Adrenal gland (tissue), 12 donors: ENCODE measurements around the gene GGN. TPM values are rescaled to one million over a fixed set of nuclear protein-coding genes. Genes with fewer than 3 reads are reported as not detected.

ENCODE experiments used
- DNase-seq, 7 donors: peaks; one replicate each; pipeline ENCODE4 v3.0.0-alpha.2; 2019 to 2020
- H3K27ac ChIP-seq, 5 donors: fragments of 200-600 bp; sonication (generic) in 4 of 5; 1 replicate in 3 of 5; 2 replicates in 2 of 5; pipeline versions ENCODE4 v1.5.1 to v1.8.0; 2016 to 2020; ENCODE audit warnings: mild to moderate bottlenecking in 1 of 5
- H3K27me3 ChIP-seq: fragments of 200-600 bp; 2 replicates; pipeline ENCODE4 v1.8.0; 2021
- H3K36me3 ChIP-seq, 2 donors: fragments of 200-600 bp; replicated peaks in 1 of 2; 1 replicate in 1 of 2; 2 replicates in 1 of 2; pipeline versions ENCODE4 v1.5.1 to v1.8.0; 2018 to 2022
- H3K4me1 ChIP-seq, 2 donors: fragments of 200-600 bp; replicated peaks in 1 of 2; 1 replicate in 1 of 2; 2 replicates in 1 of 2; pipeline versions ENCODE4 v1.5.1 to v1.8.0; 2018 to 2021
- H3K4me3 ChIP-seq, 4 donors: fragments of 200-600 bp; sonication (generic) in 3 of 4; one replicate each; pipeline ENCODE4 v1.5.1; 2016 to 2018
- H3K9me3 ChIP-seq, 3 donors: fragments of 200-600 bp; sonication (generic) in 1 of 3; replicated peaks in 1 of 3; 1 replicate in 2 of 3; 2 replicates in 1 of 3; pipeline versions ENCODE4 v1.5.1 to v1.8.0; 2016 to 2021
- CTCF ChIP-seq, 6 experiments: fragments of 450-650 bp in 4 of 6; fragments of 200-600 bp in 2 of 6; sonication (generic) in 1 of 6; IDR thresholded peaks; 1 replicate in 5 of 6; 2 replicates in 1 of 6; pipeline versions ENCODE4 v1.5.1 to v1.8.0; 2016 to 2021; ENCODE audit warnings: antibody characterized with exemption in 6 of 6, mild to moderate bottlenecking in 2 of 6, moderate library complexity in 1 of 6
- POLR2A ChIP-seq, 2 donors: fragments of 450-650 bp; IDR thresholded peaks; one replicate each; pipeline ENCODE4 v1.6.1; 2017; ENCODE audit warnings: antibody characterized with exemption in 2 of 2, mild to moderate bottlenecking in 2 of 2, moderate library complexity in 1 of 2
- WGBS, 4 donors: extraction: QIAGEN DNeasy Blood & Tissue Kit in 2 of 4; methylation state at CpG; one replicate each; pipeline versions ENCODE4 v1.1.5 to v1.1.7; 2013 to 2017; 5-methylcytosine and 5-hydroxymethylcytosine counted together
- intact Hi-C, 2 donors: fragments of 100-400 bp; cut with DNase I; formaldehyde crosslinking; loops; one replicate each; pipeline versions ENCODE4 v1.14.1 to v1.15.0; 2022 to 2023
- polyA plus RNA-seq, 3 donors: library from polyadenylated mRNA; stranded (reverse); fragments of 200-250 nt in 2 of 3; fragments of 350-450 nt in 1 of 3; fragmentation: Illumina TruSeq in 1 of 3; extraction: RNeasy Lipid Tissue Mini Kit (QIAGEN cat#74804) in 1 of 3; gene quantifications; one replicate each; pipeline ENCODE4 v1.2.3, GENCODE V29; 2013 to 2014
- total RNA-seq, 9 donors: library from RNA; depleted of rRNA in 4 of 9; stranded (reverse); fragments of >200 nt in 4 of 9; fragments of 120-200 nt in 1 of 9; fragmentation: NEBNext Ultra II Directional in 1 of 9; extraction: Animal tissue kit (Norgen Biotek cat#: 25700) in 1 of 9; gene quantifications; one replicate each; pipeline versions ENCODE4 v1.1.0 to v1.2.4, GENCODE V29; 2013 to 2023
- donor health status: healthy with polysubstance abuse.
- donor health status: Bipolar disorder and iron deficiency.
- donor health status: DM: yes; HTN: yes; CAD: no.
- donor health status: DM: no; HTN: no; CAD: no.
- donor health status: DM: no; HTN: no; CAD: no.
- donor health status: DM: yes; HTN: yes; CAD: no.

GGN gene
- total and polyA plus RNA-seq, 12 donors = 0.57 to 1.6 (median 0.85) TPM; not detected in 4

- H3K36me3 ChIP-seq = no peaks in the 10 kb centered on the region
- H3K27me3 ChIP-seq = peaks cover 8% of the 10 kb centered on the region
- TF ChIP-seq CTCF (IDR thresholded peaks at IDR 0.05) (no peak), POLR2A (IDR thresholded peaks at IDR 0.05) (no peak)
- H3K4me3 ChIP-seq = no peak overlapping the region
- peaks cover 0 to 11% of the 10 kb centered on the region in 2 donors for H3K4me1 ChIP-seq
- intact Hi-C loops = no loop called here
- 68 to 84% (median 80%) methylated on average over 6 to 14 of the region's 14 CpGs for WGBS, 4 donors
- DNase-seq = no peak
- H3K9me3 ChIP-seq = no peaks in the 10 kb centered on the region
- H3K27ac ChIP-seq = no peak overlapping the region
Observed at GRCh38 chr19:38421856-38422255, 34.0 kb upstream of the GGN start.

- WGBS, 4 donors = 73 to 90% (median 78%) methylated on average over 2 to 9 of the region's 9 CpGs
- Histone ChIP-seq H3K36me3 (no peaks in the 10 kb centered on the region), H3K9me3 (no peaks in the 10 kb centered on the region), H3K27me3 (peaks cover 8% of the 10 kb centered on the region), H3K27ac (no peak overlapping the region), H3K4me1 (peaks cover 0 to 11% of the 10 kb centered on the region in 2 donors), H3K4me3 (no peak overlapping the region)
- TF ChIP-seq POLR2A (IDR thresholded peaks at IDR 0.05) (no peak), CTCF (IDR thresholded peaks at IDR 0.05) (no peak)
- no peak for DNase-seq
- intact Hi-C loops = no loop called here
Observed at GRCh38 chr19:38420935-38421334, 33.1 kb upstream of the GGN start.

DNA sequence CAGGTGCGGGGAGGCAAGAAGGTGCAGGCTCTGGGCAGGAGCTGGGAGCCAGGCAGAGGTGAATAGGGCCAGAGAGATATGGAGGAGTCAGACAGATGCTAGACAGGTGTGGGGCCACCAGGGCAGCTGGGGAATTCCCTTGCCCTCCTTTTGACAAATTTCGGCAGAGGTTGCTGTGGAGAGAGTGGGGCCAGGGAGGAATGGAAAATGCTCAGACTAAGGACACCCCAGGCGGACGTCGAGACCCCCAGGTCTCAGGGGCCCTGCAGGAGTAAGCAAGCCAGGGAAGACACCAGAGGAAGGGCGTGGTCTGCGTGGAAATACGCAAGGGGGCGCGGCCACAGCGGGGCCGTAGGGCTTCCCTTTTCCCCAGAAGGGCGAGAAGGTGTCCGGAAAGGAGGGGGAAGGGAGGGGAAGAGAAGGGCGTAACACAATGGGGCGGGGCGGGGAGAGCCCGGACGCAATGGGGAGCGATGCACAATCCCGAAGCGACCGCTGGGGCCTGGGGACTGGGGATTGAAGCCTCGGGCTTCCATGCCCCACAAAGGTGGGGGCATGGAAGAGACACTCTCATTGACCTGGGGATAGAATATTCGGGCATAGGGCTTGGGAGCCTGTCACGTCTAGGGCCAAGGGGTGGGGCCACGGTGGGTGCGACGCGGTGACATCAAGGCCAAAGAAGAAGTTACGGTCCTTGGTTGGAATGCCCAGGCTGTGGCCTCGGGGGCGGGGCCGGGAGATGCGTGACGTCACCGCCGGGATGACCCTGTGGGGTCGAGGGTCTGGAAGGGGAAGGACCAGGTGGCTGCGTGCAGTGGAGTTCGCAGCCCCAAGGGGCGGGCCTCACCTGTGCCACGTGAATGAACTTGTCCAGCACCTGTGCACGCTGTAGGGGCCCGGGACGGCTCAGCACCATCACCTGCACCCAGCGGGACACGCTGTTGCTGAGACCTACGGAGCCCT lies 30.0 kb upstream of the GGN start:
- intact Hi-C loops = no loop called here
- WGBS, 4 donors = 8 to 14% (median 13%) methylated on average over 16 to 49 of the region's 49 CpGs
- Histone ChIP-seq H3K27ac (no peak overlapping the region), H3K27me3 (peaks cover 8% of the 10 kb centered on the region), H3K9me3 (no peaks in the 10 kb centered on the region), H3K36me3 (no peaks in the 10 kb centered on the region), H3K4me3 (peak overlapping the region in 1 of 4 donors; percentile 43), H3K4me1 (peaks cover 0 to 11% of the 10 kb centered on the region in 2 donors)
- DNase-seq = peak in 6 of 7 donors; percentile 40 to 63 (median 48)
- TF ChIP-seq POLR2A (IDR thresholded peaks at IDR 0.05) (no peak), CTCF (IDR thresholded peaks at IDR 0.05) (no peak)

GRCh38 chr19:38417146-38417543 lies 29.3 kb upstream of the GGN start:
- intact Hi-C loops = no loop called here
- no peak for TF ChIP-seq CTCF (IDR thresholded peaks at IDR 0.05)
- TF ChIP-seq POLR2A (IDR thresholded peaks at IDR 0.05) = no peak
- DNase-seq = no peak
- H3K27ac ChIP-seq = no peak overlapping the region
- no peak overlapping the region for H3K4me3 ChIP-seq
- 81 to 89% (median 84%) methylated on average over 8 of the region's 8 CpGs for WGBS, 4 donors
- H3K4me1 ChIP-seq = peaks cover 0 to 11% of the 10 kb centered on the region in 2 donors
- no peaks in the 10 kb centered on the region for H3K36me3 ChIP-seq
- H3K27me3 ChIP-seq = peaks cover 8% of the 10 kb centered on the region
- no peaks in the 10 kb centered on the region for H3K9me3 ChIP-seq
